Limb (tissue), 2 donors: ENCODE data around the gene COPS6.
A peak's percentile ranks its signal among the peaks of the same experiment; 100 is the strongest.
"Not testable (repeated sequence)": the region's sequence is repeated elsewhere in the genome, so short reads cannot be mapped to it uniquely, and the experiment has no call there.

Experiments
- DNase-seq, 2 donors: peaks; one replicate each; pipeline ENCODE4 v3.0.0-alpha.2; 2016; ENCODE audit errors: extremely low spot score in 2 of 2

COPS6 gene

GRCh38 chr7:100126239-100126930 lies 37.6 kb downstream of the COPS6 start:
- no peak for DNase-seq

DNA sequence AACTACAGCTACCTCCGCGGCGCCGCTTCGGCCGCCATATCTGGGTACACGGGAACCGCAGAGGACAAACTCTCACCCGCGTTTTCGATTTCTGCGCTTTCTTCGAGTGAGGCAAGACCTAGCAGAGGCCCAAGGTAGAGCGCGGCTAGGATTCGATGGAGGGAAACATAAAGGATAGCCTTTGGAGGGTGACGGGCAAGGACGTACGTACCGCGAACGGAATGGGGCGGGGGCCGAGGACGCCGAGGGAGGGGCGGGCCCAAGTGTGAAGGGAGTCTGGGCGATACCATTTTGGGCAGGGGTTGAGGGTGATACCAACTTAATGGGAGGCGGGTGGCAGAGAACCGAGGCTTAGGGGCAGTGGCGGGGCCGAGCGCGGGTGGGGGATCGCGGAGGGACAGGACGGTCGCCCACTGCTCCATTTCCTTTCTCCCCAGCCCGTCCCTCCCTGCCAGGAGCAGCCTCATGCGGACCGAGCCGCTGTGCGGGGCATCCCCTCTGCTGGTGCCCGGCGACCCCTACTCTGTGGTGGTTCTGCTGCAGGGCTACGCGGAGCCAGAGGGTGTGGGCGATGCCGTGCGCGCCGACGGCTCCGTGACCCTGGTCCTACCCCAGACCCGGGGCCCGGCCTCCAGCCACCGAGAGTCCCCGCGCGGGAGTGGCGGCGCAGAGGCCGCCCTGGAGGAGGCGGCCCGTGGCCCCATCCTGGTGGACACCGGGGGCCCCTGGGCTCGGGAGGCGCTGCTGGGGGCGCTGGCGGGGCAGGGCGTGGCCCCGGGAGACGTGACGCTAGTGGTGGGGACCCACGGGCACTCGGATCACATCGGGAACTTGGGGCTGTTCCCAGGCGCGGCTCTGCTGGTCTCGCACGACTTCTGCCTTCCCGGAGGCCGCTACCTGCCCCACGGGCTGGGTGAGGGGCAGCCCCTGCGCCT lies 38.4 kb downstream of the COPS6 start, which contains the start of gene MBLAC1:
TSS of gene MBLAC1 (plus strand) at position 37 of the 935 bp plus-strand sequence. CDS start at position 466, 429 bp downstream.
- peak; percentile 93 to 96 for DNase-seq

DNA sequence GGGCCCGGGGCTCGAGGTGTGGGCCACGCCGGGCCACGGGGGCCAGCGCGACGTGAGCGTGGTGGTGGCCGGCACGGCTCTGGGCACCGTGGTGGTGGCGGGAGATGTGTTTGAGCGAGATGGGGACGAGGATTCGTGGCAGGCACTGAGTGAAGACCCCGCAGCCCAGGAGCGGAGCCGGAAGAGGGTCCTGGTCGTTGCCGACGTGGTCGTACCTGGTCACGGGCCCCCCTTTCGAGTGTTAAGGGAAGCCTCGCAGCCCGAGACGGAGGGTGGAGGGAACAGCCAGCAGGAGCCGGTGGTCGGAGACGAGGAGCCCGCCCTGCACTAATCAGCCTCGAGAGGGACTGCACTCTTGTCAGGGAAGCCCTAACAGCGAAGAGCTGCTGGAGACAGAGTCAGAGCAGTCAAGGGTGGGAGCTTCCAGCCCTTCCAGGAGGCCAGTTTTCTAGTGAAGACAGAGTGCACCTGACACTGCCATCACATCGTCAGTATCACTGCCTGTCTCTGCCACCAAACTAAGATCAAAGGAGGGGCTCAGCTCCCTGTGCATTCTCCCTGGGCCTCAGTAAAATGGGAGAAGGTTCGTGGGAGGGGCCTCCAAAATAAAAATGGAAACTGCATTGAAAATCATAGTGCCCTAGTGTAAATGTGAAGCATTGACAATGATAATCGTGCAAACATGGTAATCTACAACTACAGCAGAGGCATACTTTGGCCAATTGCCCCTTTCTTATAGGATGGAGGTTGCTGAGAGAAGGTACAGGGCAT lies 39.3 kb downstream of the COPS6 start:
- peak in 1 of 2 donors; percentile 64 for DNase-seq

DNA sequence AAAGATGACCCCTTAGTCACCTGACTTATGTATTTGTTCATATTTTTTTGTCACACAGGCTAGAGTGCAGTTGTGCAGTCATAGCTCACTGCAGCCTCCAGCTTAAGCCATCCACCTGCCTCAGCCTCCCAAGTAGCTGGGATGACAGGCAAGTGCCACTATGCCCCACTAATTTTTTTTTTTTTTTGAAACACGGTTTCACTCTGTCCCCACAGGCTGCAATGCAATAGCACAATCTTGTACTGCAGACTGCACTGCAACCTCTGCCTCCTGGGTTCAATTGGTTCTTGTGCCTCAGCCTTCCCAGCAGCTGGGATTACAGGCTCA lies 39.8 kb downstream of the COPS6 start:
- no peak for DNase-seq

DNA sequence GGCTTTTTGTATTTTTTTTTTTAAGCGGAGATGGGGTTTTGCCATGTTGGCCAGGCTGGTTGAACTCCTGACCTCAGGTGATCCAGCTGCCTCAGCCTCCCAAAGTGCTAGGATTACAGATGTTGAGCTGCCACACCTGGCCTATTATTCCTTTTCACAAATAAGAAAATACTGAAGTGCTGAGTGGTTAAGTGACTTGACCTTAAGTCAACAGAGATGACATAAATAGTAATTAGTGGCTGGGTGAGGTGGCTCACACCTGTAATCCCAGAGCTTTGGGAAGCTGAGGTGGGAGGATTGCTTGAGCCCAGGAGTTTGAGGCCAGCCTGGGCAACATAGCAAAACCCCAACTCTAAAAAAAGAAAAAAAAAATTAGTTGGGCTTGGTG lies 41.4 kb downstream of the COPS6 start:
- DNase-seq, result not testable (repeated sequence)

DNA sequence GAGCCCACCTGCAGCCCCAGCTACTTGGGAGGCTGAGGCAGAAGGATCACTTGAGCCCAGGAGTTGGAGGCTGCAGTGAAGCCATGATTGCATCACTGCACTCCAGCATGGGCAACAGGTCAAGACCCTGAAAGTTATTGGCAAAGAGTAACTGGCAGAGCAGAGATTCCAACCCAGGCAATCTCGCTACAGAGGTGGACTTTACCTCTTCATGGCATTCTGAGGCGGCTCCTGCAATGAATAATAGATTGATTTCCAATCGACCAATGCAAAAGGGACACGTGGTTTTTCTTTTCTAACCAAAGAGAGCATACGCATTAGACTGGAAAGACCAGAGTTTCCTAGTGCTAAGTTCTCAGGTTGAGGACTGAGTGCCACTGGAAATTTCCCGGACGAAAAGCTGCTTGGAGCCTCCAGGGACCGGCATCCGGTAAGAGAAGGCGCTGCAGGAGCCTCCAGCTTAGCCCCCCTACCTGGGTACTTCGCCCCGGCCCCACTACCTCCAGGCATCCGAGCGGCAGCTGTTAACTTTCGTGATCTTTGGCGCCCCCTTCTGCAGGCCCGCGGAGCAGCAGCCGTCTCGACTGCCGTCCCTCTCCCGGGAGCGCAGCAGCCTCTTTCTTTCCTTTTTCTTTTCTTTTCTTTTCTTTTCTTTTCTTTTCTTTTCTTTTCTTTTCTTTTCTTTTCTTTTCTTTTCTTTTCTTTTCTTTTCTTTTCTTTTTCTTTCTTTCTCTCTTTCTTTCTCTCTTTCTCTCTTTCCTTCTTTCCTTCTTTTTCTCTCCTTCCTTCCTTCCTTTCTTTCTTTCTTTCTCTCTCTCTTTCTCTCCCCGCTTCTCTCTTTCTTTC lies 42.1 kb downstream of the COPS6 start:
- DNase-seq, result peak; percentile 66 to 90

- no peak for DNase-seq
Observed at GRCh38 chr7:100132126-100132525, 43.4 kb downstream of the COPS6 start.

DNA sequence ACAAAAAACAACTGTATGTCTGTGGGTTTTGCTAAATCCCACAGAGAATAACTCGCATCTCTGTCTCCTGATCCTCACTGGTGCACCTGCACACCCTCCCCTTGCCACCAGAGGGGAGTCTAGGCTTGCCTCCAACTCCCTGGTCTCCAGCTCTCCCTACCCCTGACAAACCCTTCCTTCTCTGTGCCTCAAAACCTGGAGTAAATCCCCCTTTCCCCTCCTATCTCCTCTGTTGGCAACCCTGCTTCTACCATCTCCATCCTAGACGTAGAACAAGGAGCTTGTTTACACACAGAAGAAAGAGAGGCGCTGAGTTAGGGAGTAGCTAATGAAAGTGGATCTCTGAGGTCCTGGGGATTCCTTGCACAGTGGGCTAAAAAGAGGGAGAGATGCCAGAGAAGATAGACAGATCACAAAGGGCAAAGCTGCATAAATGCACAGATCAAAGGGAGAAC lies 44.0 kb downstream of the COPS6 start:
- DNase-seq, result peak; percentile 45 to 72

- DNase-seq, result no peak
Observed at GRCh38 chr7:100137851-100138760, 49.3 kb downstream of the COPS6 start.

- DNase-seq, result no peak
Observed at GRCh38 chr7:100141555-100141949, 52.8 kb downstream of the COPS6 start.
